ENCODE results near the gene FAM222A.

The FAM222A gene

DNA sequence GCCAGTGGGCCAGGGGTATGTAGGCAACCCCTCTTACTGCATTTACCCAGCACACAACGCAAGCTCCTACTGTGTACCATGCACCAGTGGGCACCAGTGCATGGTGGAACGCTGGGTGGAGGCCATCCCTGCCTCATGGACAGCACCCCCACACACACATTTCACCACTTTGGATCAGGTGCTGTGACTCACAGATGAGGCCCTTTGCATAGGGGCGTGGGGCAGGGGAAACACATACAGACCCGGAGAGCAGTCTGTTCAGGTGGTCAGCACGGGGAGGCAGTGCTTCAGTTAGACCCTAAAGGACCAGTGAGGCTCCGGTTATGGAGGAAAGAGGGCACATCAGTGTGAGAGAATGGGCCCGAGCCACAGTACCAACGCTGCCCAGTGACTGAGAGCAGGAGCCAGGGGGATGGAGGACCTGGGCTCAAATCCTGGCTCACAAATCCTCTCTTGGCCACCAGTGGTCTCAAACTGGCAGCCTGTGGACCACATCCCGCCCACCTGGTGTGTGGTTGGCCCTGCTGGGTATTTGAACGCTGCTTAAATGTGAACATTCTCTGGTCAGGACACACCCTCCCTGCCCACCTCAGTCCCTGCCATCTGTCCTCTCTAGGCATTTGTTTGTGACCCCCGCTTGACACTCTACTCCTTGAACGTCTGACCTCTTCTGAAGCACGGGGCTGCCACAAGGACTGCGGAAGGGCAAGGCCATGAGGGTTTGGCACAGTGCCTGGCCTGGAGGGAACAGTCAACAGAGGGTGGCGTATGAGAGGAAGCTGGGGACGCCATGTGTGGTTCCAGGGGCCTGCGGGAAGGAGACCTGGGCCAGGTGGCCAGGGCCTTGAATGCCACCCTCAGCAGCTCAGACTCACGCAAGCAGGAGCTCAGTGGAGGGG, 46.7 kb downstream of the FAM222A start:
- DNase-seq (ENCODE audit: low spot score): no peak

DNA sequence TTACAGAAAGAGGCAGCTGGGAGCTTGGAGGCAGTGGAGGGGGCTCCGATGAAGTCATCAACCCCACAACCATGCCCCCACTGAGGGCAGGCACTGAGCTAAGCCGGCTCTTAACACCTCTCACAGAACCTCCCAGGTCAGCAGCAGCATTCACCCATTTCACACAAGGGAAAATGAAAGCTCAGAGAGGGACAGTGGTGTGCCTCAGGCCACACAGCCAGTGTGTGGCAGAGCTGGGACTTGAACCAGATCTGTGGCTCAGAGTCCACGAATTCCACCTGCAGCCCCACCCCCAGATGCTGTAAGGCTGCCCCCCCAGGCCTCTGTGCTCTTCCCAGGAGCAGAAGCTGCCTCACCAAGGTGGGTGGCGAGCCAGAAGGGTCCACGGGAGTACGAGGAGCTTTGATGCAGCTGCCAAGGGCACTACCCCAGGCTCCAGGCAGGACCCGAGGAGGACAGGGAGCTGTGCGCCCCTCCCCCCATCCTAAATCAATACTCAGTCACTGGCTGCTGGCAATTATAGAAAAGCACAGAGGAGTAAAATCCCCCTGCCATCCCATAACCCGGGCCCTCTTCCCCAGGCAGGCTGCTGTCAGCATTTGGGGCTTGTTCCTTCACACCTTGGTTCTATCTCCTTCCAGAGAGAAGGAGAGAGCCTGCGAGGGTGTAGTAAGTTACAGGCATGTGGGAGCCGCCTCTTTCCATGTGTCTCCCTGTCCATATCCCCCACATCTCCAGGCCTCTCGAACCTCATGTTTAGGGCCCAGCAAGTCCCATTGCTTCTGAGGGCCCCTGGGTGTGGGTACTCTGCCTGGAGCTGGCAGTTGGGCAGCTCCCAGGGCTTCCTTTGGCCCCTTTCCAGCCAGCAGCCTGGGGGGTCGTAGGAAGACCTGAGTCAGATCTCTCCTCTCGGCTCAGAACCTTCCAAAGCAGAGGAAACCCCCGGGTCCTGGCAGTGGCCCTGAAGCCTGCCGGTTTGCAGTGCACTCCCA, 47.6 kb downstream of the FAM222A start:
- no peak for DNase-seq (ENCODE audit: low spot score)

DNA sequence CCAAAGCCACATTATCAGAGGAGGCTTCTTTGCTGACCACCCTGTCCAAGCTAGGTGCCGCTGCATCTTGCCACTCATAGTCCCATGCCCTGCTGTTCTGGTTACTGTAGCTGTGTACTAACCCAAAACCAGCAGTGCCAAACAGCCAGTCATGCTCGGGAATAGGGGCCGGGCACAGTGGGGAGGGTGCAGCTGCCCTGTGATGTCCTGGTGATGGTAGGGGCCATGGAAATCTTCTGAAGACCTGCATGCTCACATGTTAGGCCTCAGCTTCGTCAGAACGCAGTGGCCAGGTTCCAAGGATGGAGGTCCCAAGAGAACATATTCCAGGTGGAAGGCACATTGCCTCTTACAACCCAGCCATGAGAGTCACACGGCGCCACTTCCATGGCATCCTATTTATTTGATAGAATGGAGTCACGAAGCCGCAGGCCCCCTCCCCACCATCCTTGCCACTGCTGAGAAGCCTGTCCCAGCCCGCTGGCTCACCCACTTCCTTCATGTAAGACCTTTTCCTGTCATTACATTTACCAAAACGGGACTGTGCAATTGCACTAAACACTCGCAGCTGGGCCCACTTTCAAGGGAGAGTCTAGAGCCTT, 48.5 kb downstream of the FAM222A start:
- no peak for DNase-seq (ENCODE audit: low spot score)

DNA sequence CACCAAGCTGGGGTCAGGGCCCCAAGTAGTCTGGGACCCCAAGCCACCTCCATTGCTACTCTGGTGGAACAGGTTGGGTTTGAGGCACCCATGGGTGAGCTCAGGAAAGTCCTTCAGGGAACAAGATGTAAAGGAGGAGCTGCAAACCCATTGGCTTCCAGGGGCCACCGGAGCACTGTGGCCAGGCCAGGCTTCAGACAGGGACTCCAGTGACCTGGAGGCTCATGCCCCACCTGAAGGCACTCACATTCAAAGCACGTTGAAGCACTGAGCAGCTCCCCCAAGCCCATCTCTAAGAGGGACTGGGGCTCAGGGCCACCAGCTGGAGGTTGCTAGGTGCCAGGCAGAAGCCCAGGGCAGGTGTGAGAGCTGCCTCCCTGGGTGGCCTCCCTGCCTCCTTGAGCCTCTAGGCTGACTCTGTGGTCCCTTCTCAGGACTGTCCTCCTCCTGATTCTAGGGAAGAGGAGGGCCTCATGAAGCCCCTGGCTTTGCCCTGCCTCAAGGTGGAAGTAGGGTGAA, 49.1 kb downstream of the FAM222A start:
- no peak for DNase-seq (ENCODE audit: low spot score)

DNA sequence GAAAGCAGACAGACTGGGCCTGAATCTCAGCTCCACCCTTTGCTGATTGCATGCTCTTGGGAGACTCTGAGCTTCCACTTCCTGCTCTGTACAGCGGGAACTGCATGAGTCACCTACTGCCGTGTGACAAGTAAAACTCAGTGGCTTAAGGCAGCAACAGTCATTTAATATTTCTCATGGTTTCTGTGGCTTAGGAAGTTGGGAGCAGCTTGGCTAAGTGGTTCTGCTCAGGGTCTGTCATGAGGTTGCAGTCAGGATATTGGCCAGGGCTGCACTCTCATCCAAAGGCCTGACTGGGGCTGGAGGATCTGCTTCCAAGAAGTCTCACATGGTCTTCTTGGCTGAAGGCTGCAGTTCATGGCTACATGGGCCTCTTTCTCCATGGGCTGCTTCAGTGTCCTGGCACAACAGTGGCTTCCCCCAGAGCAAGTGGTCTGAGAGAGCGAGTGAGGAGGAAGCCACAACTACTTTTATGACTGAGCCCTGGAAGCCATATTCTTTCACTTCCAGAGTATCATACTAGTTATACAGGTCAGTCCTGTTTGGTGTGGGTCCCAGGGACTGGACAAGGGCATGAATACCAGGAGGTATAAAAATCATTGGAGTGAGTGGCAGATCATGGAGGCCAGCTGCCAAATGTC, 49.7 kb downstream of the FAM222A start:
- DNase-seq (ENCODE audit: low spot score): no peak

DNA sequence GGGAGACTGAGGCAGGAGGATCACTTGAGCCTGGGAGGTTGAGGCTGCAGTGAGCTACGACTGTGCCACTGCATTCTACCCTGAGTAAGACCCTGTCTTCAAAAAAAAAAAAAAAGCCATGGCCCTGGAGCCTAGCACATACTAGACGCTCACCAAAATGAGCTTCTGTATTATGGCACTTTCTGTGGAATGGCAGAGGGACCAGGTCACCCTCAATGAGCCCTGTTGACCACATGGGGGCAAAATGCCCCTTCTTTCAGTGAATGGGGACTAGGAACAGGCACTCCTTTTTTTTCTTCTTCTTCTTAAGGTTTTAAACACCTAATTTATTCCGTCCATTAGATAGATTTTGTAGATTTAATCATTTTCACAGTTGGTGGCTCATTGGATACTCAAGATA, 50.5 kb downstream of the FAM222A start:
- DNase-seq (ENCODE audit: low spot score): no peak

DNA sequence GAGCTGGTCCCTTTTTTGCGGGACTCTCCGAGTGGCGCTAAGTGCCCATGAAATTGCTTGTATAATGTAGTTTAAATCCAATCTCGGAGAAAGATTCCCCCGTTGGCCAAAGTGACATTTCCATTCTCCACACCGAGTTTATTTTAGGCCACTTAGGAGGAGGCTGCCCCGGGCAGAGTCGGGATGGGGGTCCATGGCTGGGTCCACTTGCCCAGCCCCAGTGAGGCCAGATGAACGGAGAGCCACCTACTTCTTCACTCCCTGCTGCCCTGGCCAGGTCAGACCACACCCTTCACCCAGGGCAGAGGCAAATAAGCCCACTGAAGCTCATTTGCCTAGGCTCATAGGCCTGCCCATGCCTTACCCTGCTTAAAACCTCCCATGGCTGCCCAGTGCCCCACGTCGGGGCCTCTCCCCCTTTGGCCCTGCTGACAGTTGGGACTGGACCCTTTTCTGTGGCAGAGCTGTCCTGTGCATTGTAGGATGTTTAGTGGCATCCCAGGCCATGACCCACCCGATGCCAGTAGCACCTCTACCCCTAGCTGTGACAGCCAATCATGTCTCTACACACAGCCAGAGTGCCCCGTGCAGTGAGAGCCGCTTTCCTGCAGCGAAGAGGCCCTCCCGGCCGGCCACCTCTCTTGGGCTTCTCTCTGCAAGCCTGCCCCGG, 51.3 kb downstream of the FAM222A start:
- no peak for DNase-seq (ENCODE audit: low spot score)

DNA sequence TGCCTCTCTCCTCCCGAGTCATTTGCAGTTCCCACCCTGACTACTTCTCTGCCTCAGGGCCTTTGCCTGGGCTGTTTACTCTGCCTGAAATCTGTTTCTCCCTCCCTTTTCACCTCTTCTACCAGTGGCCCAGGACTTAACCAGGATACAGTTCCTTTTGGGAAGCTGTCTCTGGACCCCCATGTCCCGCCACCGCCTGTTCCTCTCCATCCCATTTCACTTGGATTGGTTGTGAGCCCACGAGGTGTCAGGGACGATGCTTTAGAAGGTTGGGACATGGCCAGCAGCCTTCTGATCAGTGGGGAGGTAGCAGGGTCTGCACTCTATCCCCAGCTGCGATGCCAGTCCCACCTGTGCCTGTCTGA, 51.8 kb downstream of the FAM222A start:
- no peak for DNase-seq (ENCODE audit: low spot score)

DNA sequence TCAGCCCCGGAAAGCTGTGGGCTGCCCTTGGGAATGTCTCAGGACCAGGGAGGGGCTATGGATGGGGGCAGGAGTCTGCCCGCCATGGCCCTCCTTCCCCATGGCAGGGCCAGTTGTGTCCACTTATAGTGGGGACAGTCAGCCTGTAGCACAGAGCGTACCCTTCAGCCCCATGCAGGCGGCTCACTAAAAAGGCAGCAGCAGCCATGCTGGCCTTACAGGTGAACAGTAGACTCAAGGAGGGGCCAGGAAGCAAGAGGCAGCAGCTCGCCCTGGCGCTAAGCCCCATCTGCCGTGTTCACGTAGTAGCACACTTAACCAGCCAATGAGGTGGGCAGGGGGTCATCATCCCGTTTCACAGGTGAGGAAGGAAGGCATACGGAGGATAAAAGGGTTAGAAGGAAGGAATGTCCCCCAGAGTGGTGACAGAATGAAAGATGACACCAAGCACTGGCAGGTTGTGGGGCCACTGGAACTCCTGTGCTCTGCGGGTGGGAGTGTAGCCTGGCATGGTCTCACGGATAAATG, 52.7 kb downstream of the FAM222A start:
- no peak for DNase-seq (ENCODE audit: low spot score)

DNA sequence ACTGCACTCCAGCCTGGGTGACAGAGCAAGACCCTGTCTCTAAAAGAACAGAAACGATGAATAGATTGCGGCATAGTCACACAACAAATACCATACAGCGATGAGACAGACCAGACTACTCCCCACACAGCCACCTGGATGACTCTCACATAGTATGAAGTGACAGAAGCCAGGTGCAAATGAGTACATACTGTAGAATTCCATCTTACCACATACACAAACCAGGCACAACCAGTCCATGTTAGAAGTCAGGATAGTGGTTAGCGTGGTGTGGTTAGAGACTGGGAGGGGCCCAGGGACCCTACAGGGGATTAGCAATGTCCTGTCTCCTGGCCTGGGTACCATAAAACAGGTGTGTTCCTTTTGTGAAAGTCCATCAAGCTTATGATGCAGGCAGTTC, 53.8 kb downstream of the FAM222A start:
- DNase-seq (ENCODE audit: low spot score): no peak

DNA sequence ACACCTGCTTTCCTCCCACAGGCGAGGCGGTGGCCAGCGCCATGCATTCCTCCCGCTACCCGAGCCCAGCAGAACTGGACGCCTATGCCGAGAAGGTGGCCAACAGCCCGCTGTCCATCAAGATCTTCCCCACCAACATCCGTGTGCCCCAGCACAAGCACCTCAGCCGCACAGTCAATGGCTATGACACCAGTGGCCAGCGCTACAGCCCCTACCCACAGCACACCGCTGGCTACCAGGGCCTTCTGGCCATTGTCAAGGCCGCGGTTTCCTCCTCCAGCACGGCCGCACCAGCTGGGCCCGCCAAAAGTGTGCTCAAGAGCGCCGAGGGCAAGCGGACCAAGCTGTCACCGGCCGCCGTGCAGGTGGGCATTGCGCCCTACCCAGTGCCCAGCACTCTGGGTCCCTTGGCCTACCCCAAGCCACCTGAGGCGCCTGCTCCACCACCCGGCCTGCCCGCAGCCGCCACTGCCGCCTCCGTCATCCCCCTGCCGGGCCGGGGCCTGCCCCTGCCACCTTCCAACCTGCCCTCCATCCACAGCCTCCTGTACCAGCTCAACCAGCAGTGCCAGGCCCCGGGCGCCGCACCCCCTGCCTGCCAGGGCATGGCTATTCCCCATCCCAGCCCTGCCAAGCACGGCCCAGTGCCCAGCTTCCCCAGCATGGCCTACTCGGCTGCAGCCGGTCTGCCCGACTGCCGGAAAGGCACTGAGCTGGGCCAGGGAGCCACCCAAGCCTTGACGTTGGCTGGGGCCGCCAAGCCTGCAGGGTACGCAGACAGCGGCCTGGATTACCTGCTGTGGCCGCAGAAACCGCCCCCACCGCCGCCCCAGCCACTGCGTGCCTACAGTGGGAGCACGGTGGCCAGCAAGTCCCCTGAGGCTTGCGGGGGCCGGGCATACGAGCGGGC, 54.6 kb downstream of the FAM222A start:
- no peak for DNase-seq (ENCODE audit: low spot score)

DNA sequence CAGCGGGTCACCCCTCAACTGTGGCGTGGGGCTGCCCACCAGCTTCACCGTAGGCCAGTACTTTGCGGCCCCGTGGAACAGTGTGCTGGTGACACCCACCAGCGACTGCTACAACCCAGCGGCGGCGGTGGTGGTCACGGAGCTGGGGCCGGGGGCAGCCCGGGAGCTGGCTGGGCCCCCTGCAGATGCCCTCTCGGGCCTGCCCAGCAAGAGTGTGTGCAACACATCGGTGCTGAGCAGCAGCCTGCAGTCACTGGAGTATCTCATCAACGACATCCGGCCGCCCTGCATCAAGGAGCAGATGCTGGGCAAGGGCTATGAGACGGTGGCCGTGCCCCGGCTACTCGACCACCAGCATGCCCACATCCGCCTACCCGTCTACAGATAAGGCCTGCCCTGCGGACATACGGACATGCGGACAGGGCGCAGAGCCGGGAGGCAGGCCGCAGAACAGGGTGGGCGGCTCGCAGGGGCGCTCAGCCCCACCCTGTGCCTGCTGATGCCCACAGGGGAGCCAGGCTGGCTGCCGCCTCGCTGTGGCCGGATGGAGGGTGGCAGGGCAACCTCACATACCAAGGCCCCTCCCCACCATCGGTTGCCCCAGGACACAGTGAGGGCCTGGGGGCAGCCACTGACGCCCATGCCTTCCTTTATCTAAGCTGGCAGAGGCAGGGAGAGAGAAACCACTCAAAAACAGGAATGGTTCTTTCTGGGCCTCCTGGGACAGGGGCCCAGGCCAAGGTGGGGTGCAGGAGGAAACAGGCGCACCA, 55.5 kb downstream of the FAM222A start:
- no peak for DNase-seq (ENCODE audit: low spot score)

DNA sequence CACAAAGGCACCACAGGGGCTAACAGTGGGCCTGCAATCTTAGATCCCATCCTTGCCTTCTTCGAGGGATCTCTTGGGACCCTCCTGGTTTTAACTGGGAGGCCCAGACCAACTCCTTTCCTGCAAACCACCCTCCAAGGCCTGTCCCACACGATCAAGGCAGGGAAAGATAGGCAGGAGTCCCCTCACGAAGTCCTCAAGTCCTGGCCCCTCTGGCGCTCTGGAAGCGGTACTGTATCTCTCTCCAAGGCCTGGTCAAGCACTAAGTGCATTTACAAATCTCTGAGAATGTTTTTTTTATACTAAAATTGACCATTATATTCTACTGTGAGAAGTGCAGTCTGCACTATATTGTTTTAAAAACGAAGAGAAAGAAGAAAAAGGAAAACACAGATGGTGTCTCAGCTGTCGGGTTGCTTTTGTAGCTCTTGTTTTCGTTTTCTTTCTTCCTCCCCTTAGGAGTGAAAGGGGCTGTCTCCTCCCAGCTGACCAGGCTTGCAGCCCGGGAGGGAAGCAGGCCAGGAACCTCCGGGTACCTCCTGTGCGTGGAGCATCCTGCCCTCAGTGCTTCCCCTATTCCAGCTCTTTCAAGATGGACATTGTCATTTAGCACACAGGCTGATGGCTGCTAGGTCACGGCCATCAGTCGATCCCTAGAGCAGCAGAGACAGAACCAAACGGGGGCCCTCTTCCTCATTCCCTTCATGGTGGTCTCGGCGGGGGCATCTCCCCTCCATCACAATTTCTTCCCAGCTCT, 56.7 kb downstream of the FAM222A start:
- peak; percentile 79 for DNase-seq (ENCODE audit: low spot score)

DNA sequence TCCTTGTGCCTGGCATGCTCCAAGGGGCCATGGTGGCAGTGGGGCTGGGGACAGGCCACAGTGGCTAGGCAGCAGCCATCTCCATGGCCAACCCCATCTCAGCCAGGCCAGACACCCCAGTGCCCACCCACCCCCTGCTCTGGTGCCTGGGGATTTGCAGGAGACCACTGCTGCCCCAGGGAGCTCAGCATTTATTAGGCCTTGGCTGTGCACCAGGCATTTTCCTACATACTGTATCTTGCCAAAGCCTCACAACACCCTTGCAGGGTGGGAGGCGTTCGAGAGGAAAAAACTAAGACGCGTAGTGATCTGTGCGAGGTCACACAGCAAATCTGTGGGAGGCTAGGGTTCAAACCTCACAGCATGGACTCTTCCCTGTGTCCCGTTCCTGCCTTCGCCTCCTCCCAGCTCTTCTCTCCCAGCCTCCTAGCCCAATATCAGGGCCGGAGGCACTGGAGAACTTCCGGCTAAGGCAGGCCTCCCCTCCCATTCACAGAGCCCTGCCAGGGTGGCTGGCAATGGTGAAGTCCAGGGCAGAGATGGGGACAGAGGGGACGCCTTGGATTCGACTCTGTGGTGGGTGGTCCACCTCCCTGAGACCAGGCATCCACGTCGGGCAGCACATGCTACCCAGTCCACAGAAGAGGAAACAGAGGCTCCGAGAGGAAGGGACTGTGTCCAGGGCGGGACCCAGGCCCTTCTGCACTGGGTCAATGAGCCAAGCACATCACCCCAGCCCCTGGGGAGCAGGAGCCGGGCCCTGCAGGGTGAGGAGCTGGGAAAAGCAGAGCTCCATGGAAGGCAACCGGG, 57.4 kb downstream of the FAM222A start:
- DNase-seq (ENCODE audit: low spot score): no peak

DNA sequence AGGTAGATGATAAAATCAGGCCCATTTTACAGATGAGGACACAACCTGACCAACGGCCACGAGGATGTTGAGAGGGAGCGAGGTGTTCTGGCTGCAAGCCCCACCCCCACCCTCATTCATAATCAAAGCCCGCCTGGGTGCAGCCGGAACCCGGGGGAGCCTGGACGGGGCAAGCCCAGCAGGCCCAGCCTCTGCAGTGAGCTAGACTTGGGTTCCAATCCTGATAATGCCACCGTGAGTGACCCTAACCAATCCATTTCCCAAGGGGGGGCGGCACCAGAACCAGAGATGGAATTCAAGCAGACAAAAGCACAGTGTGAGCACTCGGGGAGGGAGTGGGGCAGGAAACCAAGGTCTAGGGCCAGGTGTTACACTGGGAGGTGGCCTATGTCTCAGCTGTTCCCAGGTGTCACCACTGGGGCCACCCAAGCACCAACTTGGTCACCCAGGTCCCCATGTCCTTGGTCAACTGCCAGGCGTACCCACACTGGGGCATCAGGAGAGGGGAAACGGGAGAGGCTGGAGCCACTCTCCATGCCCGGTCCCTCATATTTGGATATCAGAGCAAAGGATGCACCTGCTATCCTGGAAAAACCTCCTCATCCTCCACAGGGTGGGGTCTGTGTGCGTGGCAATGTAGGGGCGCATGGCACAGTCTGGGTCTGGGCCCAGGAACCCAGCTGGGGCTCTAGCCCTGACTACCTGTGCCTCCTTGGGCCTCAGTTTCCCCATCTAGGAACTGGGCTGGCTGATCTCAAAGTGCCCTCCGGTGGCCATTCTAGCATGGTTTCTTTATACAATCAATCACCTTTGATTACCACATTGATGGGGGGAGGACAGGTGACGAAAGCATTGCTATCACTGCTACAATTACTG, 58.4 kb downstream of the FAM222A start:
- DNase-seq (ENCODE audit: low spot score): no peak

DNA sequence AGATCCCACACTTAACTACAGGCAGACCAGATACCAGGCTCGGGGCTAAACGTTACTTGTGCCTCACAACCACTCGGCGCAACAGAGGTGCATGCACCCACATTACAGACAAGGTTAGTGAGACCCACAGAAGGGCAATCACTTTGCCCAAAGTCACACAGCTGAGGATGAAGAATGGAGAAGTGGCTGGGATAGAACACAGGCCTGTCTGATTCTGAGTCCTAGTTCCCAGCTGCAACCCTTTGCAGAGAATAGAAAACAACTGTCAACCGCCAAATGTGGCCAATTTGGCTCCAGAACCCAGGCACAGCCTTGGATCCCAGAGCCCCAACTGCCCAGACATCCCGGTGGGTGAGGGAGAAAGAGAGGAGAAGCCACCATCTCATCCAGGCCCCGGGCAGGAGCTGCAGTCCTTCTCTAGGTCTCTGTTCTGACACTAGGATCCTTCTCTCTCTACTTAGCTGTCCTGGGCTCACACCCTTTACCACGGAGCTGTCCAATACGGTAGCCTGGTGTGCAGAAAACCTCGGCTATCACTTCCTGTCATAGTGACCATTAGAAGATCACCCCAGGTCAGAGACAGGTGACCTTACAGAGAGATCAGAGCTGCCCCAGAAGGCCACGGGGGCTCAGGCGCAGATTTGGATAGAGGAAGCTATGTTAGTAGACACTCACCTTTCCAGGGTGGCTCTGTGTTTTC, 59.1 kb downstream of the FAM222A start:
- peak; percentile 30 for DNase-seq (ENCODE audit: low spot score)

Measured in Ammon's horn (tissue), 1 donor.